HG02759 (cell line): ENCODE data around the gene AGTRAP.

Source experiments
- ATAC-seq: cut with Tn5 transposase; IDR thresholded peaks from one replicate; pipeline ENCODE4 v1.9.1; 2021; ENCODE audit warnings: mild to moderate bottlenecking, moderate library complexity; ENCODE audit not compliant: unreplicated experiment

The AGTRAP gene, protein sequence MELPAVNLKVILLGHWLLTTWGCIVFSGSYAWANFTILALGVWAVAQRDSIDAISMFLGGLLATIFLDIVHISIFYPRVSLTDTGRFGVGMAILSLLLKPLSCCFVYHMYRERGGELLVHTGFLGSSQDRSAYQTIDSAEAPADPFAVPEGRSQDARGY

GRCh38 chr1:11735854-11736745 lies at the start of gene AGTRAP:
TSS of gene AGTRAP (plus strand) at chr1:11736136. CDS start at chr1:11736209, 73 bp downstream.
- ATAC-seq, result peak; percentile 77

- ATAC-seq, result no peak
These were observed 47.4 kb upstream of the AGTRAP start for GRCh38 chr1:11688506-11688905.

DNA sequence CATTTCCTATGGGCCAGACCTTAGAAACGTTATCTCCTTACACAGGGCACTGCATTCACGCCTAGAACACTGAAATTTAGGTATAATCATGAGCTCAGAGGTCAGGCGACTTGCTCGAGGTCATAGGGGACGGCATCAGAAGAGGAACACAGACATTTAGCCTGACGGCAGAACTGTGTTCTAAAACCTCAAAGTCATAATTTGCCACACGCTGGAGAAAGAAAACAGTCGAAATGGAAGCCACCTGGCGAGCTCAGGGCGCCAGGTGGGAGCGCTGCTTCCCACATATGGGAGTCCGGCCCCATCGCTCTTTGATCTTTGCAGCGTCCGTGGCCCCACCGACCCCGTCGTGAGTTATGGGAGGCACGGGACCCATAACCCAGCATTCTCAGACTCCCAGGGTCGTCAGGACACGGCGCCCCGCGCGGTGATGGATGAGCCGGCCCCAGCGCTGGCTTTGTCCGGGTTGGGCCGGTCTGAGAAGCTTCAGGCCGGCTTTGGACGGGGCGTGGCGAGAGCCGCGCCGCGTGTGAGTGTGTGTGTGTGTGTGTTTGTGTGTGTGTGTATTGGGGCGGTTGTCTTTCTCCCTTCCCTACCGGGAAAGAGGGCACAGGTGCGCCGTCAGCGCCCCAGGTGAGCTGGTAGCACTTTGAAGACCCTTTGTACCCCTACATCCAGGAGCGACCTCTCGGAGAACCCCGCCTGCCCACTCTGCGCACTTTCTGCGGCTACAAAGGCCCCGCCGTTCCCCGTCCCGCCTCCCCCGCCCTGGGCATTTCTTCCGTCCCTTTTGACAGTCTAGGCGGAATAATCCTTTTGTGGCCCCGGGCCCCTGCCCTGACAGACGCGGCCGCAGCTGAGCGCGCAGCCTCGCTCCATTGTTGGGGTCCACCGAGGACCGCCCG lies 45.3 kb upstream of the AGTRAP start:
- no peak for ATAC-seq

GRCh38 chr1:11691302-11691914 lies 44.5 kb upstream of the AGTRAP start, which contains the start of gene DRAXIN:
TSS of gene DRAXIN (plus strand) at chr1:11691710. CDS start at chr1:11706259, 14,549 bp downstream.
- ATAC-seq, result no peak

- ATAC-seq, result no peak
These were observed 43.8 kb upstream of the AGTRAP start for GRCh38 chr1:11691928-11692711.

GRCh38 chr1:11693024-11693590 lies 42.8 kb upstream of the AGTRAP start:
- no peak for ATAC-seq

GRCh38 chr1:11693917-11694316 lies 42.0 kb upstream of the AGTRAP start:
- ATAC-seq, result no peak

DNA sequence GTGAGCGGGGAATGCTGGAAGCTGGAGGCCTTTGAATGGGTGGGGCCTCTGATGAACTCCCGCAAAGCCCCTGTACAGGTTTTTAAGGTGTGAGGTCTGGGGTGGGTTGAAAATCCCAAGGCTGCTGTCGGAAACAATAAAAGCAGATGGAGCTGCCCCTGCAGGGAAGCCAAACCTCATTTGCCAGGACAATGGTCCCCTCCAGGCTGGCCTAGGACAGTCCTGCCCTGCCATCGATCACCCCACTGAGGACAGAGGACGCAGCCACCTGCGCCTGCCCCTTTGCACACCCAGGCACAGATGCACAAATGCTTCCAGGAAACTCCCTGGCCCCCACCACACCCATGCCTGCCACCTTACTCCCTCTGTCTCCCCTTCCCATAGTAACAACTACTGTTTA lies 40.1 kb upstream of the AGTRAP start:
- ATAC-seq, result no peak

- ATAC-seq, result no peak
These were observed 38.6 kb upstream of the AGTRAP start for GRCh38 chr1:11697188-11697892.

DNA sequence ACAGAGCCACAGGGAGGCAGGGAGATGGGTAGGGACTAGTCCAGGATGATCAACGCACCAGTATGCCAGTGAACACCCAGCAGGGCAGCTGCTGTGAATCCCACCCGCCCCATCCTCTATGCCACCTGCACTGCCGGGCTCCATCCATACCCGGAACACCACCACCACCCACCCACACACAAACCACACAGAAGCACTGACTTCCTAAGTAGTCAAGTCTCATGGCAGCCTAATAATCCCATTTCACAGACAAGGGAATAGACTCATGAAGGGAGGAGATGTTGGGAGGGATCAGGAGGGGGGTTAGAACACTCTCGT lies 38.1 kb upstream of the AGTRAP start:
- no peak for ATAC-seq

DNA sequence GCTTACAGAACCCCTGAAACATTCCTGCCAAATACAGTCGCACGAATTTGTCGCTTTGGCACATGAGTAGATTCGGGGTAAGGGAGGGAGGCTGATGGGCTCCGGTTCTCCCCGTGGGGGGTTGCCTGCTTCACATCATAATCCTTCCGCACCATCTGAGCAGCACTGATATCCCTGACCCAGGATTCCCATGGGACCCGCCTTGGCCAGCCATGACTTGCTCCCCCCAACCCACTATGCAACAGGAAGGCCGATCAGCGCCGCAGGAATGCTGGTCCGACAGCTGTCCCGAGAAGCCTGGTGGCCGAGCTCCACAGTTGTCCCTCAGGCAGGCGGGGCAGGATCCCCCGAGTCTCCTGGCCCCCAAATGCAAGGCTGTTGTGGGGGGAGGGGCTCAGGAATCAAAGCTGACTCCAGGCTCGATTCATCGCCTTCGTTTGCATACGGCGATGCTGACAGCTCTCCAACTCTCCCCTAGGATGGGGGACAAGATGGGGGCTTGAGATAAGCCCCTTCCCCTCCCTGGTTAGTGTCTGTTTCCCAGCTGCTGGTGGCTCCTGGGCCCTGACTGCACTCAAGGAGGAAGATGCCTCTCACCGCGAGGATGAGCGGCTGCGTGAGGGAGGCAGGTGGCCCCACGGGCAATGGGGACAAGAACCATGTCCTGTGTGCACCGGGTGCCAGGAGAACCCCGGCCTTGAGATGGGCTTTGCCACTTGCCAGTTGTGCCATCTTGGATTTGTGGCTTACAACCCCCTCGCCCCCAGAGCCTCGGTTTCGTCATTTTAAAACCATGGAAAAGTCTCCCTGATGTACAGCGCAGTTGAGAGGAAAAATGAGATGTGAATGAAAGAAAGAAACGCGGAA lies 35.1 kb upstream of the AGTRAP start:
- no peak for ATAC-seq

- no peak for ATAC-seq
These were observed 34.4 kb upstream of the AGTRAP start for GRCh38 chr1:11701551-11701961.

DNA sequence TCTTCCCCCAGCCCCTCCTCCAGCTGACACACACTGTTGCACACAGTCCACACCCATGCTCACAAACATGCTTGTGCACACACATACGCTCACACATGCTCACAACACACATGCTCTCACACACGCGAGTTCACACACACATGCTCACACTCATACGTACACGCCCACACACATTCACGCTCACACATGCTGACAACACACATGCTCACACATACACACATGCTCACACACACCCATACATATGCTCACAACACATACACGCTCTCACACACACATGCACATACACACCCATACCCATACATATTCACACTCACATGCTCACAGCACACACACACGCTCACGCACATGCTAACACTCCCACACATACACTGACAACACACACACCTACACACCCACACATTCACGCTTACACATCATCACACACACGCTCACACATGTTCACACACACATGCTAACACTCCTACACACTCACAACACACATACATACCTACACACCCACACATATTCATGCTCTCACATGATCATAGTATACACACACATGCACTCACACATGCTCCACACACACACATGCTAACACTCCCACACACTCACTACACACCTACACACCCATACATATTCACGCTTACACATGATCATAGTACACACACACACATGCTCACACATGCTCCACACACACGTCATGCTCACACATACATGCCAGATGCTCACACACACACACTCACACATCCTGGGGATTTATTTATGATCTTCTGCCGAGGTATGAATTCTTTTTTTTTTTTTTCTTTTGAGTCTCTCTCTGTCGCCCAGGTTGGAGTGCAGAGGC lies 33.7 kb upstream of the AGTRAP start:
- ATAC-seq, result no peak

DNA sequence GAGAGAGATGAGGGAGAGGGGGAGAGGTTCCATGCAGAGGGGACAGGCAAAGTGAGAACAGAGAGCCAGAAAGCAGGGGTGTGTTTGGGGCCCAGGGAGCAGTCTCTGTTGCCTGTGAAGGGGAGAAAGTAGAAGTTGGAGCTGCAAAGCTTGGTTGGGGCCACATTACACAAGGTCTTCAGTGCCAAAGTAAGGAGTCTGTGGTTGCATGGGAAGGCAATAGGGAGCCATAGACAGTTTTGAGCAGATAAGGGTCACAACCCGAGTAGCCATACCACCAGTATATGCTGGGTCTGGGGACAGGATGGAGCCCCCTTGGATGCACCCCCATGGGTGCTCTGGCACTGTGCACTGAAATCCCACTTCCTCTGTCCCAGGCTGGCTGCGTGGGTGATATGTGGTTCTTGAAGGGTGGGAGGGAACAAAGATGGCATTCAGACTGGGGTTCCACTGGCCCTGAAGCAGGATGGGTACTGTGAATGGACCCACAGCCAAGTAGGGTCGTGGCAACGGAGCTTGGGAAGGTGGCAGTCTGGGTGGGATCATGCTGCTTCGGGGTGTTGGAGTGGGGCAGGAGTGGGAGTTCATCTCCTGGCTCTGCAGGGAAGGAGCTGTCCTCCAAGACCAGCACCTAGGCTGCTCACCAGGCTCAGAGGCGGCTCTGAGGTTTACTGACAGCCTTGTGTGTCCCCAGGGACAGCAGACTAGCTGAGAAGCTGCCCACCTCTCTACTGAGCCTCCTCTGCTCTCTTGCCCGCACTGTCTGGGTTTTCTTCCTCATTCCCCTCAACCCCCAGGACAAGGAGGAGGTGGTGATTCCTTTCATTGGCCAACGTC lies 32.4 kb upstream of the AGTRAP start:
- ATAC-seq, result no peak

DNA sequence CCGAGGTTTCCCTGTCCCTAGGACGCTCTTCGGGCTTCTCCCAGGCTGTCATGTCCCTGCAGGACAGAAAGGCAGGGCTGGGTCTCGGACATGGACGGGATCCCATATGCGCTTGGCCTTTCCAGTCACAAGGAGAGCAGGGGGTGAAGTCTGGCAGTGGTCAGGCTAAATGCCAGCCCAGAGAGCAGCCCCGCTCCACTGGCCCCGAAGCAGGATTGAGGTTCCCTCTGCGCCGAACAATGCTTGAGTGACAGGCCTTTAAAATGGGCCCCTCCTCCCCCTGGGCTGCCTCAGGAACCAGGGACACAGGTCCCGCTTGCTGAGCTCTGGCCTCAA lies 31.8 kb upstream of the AGTRAP start:
- no peak for ATAC-seq

GRCh38 chr1:11704691-11705475 lies 31.1 kb upstream of the AGTRAP start:
- no peak for ATAC-seq
